GM21515 (cell line): ENCODE results near the gene TMEM54.

Source experiments
- ATAC-seq: cut with Tn5 transposase; IDR thresholded peaks from one replicate; pipeline ENCODE4 v1.9.1; 2021; ENCODE audit not compliant: unreplicated experiment

TMEM54 gene

DNA sequence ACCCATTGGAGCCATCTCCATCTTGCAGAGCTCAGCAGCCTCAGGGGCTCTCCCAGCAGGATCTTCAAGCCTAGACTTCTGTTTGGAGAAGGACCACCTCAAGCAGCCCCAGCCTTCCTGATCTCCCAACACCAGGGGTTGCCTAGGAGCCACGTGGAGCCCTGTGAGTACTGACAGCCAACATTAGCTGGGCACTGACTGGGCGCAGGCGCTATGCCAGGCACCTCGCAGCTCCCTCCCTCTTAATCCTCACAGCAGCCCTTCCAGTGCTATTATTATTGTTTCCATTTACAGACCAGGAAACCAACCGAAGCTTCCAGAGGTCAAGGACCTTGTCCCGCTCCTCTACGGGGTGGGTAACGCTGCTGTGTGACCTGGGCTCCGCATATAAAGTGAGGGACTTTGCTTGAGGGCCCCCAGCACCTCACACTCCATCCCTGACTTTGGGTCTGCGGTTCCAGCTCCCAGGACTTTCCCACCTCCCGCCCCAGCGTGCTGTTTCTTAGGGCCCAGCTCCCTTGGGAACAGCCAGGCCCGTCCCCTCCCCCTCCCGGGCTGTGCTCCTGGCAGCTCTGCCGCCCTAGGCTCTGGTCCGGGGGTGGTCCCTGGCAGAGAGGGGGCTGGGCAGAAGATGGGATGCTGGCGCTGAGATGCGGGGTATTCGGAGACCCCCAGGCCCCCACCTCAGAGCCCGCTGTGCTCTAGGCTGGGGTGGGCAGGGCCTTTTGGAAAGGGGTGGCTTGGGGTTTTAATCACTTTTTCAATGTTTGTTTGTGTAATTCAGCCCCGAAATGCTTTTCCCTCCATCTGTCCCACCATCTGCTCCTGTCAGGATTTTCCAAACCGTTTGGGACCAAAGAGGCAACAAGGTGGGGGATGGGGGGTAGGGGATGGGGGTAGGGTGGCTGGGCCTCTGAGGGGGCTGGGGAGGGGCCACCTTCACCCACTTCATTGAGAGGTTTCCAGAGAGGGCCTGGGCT is 19.0 kb downstream of the TMEM54 start:
- ATAC-seq = no peak

DNA sequence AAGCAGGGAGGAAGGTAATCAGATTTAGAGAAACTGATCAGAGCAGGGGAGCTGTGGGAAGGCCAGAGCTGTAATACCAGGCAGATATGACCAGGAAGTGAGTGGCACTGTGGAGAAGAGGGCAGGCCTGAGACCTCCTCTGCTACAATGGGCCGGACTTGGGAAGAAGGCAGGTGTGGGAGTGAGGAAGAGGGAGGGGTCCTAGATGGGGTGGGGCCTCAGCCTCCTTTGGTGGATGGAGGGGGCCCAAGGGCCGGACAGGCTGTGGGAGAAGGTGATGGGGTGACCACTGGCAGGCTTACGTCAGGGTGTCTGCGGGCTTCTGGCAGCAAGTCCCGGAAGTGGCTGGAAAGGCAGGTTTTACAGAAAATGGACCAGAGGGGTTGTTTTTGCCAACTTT is 19.9 kb downstream of the TMEM54 start:
- ATAC-seq = no peak

DNA sequence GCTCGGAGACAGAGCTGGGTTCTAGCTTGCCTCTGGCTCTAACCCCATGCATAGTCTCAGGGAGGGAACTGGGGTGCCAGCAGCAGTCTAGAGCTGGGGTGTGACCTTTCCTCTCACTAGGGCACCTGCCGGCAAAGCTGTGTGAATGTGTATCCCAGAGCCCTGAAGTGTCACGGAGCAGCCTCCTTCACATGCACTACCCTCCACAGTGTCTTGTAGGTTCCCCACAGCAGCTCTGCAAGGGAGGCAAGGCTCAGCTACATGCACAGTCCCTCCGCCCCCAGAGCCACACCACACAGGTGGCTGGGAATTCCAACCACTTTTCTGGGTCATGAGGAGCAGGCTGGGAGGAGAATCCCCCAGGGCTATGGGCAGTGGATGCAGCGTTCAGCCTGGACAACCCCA is 22.6 kb downstream of the TMEM54 start:
- no peak for ATAC-seq

DNA sequence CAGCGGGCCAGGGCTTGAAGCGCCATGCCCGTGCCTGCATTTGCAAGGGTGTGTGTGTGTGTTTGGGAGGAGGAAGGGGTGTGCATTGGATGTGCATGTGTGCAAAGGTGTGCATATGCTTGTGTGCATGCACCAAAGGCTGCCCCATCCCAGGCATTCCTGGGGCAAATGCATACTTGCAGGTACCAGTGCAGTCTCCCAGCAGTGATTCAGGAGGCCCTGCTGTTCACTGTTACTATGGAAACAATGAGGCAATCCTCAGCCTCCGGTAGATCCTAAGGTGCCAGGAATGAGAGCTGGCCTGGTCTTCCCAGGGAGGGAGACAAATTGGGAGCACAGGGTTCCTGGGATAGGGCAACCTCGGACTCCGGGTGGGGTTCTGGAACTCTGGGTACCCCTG is 23.0 kb downstream of the TMEM54 start:
- ATAC-seq = no peak

DNA sequence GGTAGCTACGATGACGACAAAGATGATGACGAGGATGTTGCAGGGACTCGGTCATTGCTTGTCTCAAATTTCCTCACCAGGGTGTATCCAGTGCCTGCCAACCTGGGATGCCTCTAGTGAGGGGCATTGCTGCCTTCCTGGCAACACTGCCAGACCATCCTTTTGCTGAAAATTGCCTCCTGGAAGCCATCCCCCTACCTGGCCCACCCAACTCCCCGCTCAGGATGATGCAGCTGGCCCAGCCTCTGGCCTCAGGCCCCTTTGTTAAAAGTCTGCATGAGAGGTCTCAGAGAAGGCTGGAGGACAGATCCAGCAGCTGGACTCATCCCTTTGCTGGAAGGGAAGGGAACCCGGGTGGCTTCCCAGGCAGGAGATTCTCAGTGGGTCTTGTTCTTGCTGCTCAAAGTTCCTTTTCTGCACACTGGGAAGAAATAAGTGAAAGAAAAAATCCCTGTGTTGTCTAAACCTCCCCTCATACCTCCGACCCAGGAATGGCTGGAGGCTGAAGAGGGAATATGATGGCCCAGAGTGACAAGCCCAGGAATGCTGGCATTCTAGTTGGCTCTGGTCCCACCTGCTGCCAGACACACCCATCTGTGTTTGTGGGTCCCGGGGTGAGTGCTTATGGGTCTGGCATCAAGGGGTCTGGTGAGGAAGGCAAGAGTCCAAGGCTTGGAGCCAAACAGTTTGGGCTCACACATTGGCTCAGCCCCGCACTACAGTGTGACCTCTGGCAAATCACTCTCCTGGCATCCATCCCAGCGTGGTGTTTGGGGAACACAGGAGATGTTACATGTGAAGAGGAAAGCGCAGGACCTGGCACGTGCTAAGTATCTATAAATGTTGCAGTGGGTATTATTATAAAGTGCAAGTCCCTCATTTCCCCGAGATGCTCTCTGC is 23.7 kb downstream of the TMEM54 start:
- ATAC-seq = no peak

DNA sequence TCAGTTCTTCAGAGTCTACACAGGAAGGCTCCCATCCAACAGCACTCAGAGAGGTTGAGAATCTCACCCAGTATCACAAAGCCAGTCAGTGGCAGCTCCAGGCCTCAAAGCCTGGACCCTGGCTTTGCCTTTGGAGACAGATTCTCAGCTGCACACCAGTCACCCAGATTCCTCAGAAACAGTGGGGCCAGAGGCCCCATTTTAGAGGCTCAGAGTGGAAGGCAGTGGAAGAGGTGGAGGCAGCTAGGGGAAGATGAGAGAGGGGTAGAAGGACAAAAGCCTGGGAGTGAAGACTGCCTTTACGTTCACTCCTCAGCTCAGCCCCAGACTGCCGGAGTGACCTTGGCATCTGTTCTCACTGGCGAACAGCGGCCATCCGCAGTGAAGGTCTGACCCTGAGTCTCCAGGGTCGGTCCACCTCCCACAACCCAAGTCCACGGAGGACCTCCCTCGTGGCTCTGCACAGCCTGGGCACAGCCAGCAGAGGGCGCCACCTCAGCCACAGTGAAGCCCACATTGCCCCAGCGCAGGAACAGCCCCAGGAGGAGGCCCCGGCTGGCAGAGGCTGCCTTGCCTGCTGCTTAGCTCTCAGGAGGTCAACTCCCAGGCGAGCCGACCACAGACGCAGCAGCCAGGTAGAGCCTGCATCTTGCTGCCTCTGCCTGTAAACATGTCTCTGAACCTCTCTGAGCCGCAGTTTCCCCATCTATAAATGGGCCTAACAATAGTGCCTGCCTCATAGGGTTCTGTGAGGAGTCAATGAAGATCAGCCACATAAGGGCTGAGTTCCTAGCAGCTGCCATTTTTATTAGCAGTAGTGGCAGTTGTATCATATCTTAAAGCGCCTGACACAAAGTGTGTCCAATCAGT is 24.6 kb downstream of the TMEM54 start:
- no peak for ATAC-seq

DNA sequence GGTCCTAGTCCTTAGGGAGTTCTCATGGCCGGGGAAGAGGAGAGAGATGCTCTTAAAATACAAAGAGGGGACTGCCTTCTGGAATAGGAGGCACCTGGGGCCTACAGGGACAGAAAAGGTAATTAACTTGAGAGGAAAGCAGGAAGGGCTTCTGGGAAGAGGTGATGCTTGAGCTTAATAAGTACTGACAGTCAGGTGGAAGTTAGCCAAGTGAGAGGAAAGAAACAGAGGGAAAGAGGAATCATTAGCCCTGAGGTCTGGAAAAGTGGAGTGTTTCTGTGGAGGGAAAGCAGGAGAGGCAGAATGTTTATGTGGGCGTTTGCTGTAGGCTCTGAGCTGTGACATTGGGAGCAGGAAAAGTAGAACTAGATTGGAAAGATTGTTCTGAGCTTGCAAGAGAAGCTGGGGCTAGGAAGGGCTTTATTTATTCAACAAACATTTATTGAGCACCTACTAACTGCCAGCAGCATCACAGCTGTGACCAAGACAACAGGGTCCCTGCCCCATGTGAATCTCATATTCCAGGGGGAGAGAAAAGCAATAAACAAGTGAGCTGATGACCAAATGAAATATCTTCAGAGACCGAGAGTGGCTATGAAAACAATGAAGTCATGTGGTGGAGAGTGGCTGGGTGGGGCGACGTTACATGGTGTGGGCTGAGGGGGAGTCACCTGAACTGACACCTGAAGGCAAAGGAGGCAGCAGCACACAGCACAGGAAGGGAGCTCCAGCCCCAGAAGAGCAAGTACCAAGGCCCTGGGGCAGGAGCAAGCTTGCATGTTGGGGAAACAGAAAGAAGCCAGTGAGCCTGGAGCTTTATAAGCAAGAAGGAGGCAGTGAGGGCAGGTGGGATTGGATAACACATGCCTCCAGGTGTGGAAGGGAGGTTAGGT is 26.1 kb downstream of the TMEM54 start:
- ATAC-seq = no peak

DNA sequence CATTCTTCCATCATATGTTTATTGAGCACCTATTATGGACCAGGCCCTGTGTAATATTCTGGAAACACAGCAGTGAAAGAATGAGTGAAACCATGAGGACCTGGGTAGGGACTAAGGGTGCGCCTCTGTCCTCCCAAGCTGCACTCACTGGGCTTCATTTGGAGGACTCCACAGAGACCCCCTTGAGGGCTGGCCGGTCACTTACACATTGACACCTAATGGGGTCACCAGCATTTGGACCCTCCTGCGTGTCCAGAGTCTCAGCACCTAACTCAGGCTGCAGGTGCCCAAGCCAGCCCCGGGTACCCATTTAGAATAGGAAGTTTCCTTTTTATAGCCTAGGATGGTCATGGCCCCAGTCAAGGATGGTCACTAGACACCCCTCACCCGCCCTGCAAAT is 27.7 kb downstream of the TMEM54 start:
- ATAC-seq = no peak

DNA sequence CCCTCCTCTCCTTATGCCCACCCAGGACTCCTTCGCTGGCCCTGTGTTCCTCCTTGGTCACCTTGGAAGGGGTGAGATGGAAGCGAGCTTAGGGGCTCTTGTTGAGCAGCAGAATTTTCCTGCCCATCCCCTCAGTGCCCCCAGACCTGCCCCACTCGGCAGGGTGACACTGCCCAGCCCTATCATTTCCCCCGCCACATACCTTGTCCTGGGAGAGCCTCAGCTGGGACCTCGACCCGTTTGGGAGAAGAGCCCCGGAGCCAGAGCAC is 29.1 kb downstream of the TMEM54 start:
- ATAC-seq = no peak

DNA sequence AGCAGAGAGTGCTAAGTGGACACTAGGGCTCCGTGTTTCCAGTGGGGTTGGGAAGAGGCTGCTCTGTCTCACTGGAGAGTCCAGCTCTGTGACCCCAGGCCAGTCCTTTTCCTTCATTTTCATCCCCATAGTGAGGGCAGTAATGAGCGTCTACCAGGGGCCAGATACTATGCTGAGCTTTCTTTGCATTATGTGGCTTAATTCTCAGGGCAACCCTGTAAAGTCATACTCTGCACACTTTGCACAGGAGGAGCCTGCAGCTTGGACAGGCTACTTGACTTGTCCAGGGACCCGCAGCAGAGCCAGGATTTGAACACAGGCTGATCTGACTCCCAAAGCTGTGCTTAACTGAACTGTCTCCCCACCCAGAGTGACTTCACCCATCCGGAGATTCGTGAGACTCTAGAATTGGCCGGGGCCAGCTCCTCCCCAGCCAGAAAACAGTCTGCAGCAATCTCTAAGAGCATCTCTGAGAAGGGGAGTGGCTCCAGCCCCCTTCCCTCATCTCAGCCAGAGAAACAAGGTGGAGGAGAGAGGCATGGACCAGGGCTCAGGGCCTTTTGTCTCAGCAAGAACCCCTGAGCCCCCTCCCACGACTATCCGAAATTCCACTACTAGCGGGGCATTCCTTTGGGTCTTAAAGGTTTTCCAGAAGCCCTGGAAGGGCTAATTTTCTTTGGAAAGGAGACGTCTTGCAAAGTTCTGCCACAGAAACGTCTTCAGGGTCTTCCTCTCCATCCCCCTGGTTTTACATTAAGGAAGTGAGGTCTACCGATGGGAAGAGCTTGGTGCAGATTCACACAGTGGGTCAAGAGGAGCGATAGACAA is 29.6 kb downstream of the TMEM54 start:
- no peak for ATAC-seq

DNA sequence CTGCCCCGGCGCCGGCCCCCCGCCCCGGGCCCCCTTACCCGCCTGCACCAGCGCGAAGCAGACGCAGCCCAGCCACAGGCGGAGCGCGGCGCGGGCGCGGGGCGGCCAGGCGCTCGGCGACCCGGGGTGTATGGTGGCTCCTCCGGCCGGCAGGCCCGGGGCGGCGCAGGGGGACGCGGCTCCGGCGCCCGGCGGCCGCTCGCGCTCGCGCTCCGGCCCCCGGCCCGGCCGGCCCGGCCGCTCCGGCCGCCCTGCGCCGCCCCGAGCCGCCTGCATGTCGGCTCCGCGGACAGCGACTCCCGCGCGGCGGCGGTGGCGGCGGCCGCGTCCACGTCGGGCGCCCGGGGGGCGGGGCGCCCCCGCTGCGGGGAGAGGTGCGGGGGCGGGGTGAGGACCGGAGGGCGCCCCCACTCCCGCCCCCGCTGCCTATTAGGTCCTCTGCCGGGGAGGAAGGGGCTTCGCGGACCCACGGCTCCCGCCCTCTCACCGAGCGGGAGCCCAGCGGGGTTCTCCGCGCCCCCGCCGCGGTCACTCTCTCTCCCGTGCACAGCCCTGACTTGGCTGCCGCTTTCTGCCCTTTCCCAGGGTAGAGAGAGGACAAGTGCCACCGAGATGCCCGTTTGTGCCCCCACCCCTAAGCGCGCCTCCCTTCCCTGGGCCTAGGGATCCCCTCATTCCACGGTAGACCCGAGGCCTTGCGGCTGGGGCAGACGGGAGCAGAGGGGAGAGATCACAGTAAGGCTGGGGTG is 30.4 kb downstream of the TMEM54 start, which contains the start of gene FNDC5:
TSS of gene FNDC5 (minus strand) at position 298 of the 749 bp plus-strand sequence.
- ATAC-seq = no peak

DNA sequence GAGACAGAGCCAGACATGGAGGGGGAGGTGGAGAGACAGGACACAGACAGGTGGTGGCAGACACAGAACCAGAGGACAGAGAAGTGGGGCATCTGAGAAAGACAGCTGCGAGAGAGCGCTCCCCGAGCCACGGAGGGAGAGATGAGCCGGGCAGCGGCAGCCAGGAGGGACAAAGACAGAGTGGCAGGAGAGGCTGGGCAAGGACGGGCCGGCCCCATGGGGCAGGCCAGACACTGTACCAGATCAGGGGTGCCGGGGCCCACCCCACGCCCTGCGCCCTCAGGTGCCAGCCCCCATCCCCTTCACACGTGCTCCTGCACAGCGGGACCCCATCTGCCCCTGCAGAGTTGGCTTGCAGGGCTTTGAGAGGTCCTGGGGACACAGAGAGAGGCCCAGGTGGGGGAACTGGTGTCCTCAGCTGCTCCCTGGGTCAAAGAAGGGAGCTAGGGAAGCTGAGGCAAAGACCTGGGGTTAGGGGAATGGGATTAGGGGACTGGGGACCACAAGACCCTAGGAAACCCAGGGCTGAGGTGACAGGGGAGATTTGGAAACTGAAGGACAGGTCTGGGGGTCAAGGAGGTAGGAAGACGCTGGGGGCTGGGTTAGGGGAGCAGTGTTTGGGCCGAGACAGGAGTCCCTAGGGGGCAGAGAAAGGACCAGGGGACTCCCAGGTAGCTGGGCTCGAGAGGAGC is 31.1 kb downstream of the TMEM54 start:
- no peak for ATAC-seq

DNA sequence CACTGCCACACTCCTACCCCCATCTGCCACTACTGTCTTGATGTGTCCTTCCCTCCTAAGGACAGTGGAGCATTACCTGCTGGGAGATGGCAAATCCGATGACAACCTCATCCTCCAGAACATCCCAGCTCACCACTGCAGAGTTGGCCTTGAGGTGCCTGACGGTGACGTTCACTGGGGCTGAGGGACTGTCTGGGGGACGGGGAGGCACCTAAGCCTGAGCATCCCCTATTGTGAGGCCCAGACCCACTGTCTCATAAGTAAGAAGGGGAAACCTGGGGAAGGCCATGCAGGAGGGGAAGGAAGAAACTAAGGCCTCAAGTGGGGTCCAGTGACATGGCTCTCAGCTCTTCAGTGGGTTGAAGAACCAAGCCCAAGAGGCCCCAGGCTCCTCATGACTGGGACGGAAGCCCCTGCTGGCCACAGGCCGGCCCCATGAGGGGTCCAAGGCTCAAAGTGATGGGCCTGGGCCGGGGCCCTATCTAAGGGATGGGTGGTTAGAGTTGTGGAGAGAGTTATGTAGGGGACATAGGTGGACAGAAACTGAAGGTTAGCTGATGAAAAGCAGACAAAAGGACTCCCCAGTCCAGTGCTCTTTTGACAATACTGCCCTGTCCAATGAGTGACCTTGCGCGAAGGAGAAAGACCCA is 32.3 kb downstream of the TMEM54 start:
- ATAC-seq = no peak

DNA sequence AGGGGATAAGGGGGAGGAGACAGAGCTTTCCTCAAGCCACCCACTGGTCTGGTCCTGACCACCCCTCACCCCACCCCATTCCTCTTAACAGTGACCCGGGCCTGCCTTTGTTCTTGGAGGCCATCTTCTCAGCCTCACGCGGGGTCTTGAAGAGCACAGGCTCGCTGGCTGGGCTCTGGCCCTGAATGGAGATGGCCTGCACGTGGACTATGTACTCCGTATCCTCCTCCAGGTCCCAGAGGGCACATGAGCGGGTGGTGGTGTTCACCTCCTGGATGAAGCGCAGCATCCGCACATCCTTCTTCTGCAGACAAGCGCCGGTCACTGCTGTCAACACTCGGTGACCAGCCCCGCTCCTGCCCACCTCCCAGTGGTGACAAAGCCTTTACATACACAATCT is 33.1 kb downstream of the TMEM54 start:
- ATAC-seq = no peak

DNA sequence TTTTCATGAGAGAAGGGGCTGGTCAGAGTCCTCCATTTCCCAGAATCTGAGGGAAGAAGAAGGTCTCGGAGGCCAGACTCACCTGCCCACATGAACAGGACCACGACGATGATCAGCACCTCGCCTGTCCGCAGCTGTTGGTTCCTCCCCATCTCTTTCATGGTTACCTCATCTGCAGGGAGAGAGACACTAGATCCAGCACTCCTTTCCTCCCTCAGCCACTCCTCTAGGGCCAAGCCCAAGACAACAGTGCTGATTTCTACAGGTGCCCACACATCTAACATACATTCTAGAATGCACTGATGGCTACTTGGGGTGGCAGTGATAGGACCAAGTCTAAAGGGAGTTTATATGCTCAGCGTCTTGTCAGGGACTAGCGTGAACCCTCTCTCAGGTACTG is 33.5 kb downstream of the TMEM54 start:
- ATAC-seq = no peak

DNA sequence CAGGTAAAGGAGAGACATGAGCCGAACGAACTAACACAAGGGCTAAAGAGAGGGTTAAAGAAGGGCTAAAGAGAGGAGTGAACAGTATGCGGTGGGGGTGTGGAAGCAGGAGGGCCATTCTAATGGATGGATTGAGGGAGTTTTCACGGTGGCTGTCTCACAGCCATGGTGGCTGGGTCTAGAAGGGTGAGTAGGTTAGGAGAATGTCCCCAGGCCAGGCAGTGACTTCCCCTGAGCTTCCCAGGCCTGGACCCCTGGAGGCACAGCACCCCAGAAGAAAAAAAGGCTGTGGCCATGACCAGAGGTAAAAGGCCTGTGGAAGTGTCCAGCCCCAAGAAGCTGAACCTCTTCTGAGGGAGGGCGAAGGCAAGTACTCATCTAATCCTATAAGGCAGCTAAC is 34.0 kb downstream of the TMEM54 start:
- ATAC-seq = no peak

DNA sequence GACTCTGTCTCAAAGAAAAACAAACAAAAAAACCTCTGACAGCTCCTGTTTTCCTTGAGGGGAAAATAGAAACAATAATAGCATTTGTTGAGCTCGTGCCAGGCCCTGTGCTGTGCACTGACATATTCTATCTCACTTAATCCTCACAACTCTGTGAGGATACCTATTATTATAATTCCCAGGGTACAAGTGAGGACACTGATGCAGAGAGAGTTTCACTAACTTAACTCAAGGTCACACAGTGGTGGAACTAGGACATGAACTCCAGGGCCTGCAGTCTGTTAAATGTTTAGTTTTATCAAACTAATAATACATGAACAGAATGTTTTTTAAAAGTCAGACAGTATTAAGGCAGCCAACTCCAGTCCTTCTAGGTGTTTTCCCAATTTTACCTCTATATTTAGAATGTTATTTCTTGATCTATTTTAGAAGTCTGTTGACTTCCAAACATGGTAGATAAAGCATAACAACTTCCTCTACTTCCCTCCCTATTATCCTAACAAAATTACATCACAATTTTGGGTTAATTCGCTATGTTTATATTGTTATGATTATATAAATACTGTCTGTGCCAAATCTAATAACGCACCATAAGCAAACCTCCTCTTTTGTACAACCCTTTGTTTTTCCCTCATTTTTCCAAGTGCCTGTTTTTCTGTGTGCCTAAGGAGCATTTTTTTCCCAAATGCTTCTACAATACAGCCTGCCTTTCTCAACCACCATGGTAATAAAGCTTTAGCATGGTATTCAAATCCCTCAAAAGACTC is 35.4 kb downstream of the TMEM54 start:
- ATAC-seq = no peak
